Activated CD8-positive, alpha-beta memory T cell treated with anti-CD3 and anti-CD28 coated beads for 24 hours (primary cell): ENCODE data around the gene SPACA6.
"Not testable (repeated sequence)": the region's sequence is repeated elsewhere in the genome, so short reads cannot be mapped to it uniquely, and the experiment has no call there.

ENCODE experiments used
- DNase-seq: peaks from one replicate; pipeline ENCODE4 v3.0.0-alpha.2; 2020

Gene SPACA6, protein sequence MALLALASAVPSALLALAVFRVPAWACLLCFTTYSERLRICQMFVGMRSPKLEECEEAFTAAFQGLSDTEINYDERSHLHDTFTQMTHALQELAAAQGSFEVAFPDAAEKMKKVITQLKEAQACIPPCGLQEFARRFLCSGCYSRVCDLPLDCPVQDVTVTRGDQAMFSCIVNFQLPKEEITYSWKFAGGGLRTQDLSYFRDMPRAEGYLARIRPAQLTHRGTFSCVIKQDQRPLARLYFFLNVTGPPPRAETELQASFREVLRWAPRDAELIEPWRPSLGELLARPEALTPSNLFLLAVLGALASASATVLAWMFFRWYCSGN

DNA sequence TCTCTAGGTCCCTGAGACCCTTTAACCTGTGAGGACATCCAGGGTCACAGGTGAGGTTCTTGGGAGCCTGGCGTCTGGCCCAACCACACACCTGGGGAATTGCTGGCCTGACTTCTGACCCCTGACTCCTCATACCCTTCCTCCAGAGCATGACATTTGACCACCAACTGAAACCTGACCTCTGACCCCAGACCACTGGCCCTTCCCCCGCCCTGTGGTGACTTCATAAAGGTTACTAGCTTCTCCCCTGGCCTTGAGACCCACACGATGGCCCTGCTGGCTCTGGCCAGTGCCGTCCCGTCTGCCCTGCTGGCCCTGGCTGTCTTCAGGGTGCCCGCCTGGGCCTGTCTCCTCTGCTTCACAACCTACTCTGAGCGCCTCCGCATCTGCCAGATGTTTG is at the start of gene SPACA6:
Gene SPACA6 (plus strand): TSS at position 71 of the 400 bp plus-strand sequence. CDS start 197 bp downstream, at position 268.
- DNase-seq: no peak

DNA sequence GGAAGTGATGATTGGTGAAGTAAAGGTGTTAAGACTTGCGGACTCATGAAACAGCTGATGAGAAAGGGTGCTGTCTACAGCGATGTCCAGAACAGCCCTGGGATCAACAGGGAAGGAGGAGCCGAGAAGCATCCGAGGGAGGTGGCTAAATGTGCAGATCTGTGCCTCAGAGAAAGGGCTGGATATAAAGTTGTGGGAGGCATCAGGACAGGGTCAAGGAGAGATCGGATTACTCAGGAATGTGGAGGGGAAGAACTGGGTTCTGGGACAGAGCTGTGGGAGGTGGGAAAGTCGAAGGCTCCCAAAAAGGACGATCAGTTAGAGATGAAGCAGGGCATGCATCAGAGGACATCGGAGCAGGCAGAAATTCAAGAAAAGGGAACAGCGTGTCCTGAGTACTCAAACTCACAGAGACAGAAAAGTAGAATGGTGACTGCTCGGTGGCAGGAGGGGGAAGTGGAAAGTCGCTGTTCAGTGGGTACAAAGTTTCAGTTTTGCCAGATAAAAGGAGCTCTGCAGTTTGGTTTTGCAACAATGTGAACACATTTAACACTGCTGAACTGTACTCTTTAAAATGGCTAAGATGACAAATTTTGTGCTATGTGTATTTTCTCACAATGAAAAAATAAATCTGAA is 48.4 kb upstream of the SPACA6 start:
- DNase-seq: no peak

DNA sequence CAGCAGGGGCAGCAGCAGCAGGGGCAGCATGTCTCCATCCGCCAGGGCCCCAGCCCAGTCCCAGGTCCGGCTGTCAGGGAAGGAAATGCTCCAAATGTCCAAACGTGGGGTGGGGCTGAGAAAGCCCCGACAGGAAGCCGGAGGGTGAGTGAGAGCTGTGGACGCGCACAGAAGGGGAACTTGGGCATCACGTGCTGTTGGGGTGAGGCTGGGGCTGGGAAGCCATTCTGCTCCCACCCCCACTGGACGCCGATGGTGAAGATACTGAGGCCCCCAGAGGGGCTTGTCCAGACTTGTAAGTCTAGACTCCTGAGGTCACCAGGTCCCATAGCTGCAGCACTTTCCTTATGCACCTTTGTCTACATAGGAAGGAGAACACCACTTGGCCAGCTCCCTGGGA is 46.4 kb upstream of the SPACA6 start, which contains the start of gene SIGLEC14:
Gene SIGLEC14 (minus strand): TSS at position 96 of the 400 bp plus-strand sequence. CDS start 66 bp downstream, at position 30.
- not testable (repeated sequence) for DNase-seq

DNA sequence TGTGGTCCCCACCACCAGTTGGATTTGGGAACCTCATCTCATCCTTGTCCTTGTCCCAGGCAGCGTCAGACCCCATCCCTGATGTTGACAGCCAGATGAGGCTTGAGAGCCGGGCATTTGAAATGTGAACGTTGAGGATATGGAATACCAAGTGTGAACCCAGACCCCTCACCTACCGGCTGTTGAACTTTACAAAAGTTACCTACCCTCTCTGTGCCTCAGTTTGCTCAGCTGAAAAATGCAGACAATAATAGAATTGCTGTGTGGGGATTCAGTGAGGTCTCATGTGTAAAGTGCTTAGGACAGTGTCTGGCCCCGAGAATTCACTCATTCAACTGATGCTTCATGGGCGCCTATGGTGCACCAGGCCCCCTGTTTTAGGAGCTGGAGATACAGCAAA is 45.8 kb upstream of the SPACA6 start:
- no peak for DNase-seq

DNA sequence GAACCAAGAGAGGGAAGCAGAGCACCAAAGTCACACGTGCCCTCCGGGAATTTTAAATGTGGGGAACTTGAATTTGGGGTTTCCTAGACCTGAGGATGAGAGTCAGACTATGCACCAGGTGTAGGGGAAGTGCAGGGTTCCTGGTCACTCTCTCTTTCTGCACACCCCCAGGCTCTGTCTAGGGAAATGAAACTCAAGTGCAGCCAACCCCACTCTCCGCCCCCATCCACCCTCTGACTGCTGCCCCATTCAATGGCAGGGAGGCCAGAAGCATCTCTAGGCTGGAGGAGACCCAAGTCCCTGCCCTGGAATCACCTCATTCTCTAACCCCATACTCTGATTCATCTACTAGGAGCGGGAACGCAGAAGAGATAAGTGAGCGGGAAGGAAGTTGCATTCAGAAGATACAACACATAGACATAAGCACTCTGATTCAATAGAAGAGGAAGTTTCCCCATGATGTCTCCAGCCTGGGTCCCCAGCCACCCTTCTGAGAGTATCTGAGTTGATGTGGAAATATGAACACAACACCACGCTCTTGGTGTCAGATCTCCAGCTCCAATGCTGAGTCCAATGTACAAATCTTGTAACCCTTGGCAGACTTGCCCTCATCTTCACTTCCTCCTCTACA is 41.8 kb upstream of the SPACA6 start:
- DNase-seq: no peak

DNA sequence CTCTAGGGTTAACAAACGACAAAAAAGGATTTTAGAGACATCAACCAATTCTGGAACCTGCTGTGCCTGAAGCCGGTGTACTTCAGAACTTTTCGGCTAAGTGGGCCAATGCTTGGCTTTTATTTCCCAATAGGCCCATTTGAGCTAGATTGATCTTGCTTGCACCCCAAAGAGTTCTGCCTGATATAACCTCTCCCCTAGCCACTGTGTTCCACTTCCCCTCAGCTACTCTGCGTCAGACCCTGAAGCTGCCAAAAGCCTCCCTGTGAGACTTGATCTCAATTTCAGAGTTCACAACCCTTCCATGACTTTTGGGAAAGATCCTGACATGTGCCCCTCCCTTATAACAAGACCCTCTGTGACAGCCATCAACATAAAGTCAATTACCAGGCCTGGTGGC is 40.9 kb upstream of the SPACA6 start:
- DNase-seq: no peak

DNA sequence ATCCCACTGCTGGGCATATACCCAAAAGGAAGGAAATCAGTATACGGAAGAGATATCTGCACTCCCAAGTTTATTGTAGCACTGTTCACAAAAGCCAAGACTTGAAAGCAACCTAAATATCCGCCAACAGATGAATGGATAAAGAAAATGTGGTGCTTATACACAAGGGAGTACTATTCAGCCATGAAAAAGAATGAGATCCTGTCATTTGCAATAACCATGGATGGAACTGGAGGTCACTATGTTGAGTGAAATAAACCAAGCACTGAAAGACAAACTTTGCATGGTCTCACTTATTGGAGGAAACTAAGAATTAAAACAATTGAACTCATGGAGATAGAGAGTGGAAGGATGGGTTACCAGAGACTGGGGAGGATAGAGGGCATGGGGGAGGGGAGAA is 40.0 kb upstream of the SPACA6 start:
- DNase-seq: no peak

DNA sequence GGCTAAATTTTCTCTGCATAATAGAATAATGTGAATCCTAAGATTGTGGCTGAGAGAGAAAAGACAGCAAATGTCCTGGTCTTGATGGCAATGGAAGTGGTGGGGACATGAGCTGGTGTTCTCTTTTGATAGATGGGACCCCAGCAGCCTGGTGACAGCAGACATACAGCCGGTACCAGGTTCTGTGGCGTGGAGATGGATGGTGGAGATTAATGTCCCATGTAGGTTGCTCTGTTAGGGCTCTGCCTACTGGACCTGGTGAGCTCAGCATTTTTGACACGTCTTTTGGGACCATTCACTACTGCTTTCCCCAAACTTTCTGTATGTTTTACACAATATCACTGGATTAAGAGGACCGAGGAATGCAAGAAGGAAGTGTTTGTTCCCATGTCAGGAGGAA is 38.3 kb upstream of the SPACA6 start:
- no peak for DNase-seq

DNA sequence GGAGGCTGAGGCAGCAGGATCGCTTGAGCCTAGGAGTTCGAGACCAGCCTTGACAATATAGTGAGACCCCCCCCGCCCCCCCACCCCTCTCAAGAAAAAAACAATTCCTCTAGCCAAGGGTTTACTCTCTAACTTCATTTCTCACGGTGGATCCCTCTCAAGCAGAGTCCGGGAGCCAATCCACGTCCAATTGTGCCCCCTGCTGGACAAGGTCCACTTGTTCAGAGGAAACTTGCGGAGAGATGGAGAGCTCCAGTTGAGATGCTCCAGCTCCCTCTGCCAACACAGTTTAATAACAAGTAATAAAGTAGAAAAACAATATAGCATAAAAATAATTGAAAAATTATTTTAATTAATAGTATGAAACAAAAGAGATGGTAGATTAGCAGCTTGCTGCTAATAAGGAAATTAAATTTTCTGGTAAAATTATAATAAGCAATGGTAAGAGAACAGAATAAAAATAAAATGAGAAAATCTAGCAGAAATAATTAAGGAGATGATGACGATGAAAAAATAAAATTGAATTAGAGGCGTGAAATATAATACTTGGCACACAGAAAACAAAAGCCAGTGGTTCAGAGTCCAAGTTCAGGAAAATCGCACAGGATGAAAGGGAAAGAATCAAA is 32.0 kb upstream of the SPACA6 start:
- peak; percentile 77 for DNase-seq

DNA sequence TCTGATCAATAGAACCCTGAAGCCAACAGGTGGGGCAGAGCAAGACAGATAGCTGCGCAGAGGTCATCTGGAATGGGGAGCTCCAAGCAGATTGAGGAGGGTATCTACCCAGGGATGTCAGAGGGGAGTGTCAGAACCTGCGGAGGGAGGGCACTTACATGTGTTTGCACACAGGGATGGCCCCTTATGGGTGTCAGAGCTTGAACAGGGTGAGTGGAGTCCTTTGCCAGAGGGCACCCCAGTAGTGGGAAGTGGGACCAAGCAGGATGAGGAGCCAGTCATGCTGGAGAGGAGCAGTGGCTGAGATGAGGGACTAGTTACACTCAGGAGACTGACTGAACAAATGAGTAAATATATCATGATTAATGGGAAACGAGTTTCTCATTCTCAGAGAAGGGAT is 29.5 kb upstream of the SPACA6 start:
- no peak for DNase-seq

DNA sequence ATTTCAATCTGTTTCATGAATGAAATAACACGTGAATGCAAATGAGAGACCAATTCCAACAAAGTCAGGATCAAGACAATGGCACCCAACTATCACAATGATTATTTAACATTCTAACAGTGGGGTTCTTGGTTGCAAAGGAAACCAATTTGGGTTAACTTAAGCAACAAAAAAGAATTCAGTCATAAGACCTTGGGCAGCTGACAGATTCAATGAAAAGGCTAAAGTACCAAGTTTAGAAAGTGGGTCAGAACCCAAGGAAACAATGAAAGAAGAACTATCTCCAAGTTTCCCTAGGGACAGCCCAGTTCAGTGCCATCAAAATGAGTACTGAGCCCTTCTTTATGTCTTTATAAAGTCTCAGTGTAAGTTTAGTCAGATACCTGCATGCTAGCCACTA is 29.0 kb upstream of the SPACA6 start:
- no peak for DNase-seq

DNA sequence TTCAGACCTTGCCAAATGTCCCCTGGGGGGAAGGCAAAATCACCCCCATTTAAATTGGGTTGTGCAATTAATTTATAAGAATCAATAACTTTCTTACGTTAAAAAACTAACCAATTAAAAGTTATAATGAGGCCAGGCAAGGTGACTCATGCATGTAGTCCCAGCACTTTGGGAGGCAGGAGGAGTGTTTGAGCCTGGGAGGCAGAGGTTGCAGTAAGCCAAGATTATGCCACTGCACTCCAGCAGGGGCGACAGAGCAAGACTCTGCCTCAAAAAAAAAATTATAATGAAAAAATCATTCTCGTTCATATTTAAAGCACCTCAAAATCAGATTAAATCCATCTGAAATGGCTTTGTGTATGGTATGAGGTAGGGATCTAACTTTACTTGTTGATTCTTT is 28.1 kb upstream of the SPACA6 start:
- no peak for DNase-seq

DNA sequence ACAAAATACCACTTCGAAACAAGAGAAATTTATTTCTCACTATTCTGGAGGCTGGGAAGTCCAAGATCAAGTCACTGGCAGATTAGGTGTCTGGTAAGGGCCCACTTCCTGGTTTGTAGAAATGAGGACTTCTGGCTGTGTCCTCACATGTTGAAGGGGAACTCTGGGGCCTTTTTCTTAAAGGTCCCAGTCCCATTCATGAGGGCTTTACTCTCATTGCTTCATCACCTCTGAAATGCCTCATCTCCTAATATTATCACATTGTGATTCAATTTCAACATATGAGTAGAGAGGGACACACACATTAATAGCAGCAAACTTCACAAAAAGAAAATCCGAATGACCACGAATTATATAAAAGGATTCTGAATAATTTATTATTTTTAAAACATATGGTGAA is 24.9 kb upstream of the SPACA6 start:
- no peak for DNase-seq

DNA sequence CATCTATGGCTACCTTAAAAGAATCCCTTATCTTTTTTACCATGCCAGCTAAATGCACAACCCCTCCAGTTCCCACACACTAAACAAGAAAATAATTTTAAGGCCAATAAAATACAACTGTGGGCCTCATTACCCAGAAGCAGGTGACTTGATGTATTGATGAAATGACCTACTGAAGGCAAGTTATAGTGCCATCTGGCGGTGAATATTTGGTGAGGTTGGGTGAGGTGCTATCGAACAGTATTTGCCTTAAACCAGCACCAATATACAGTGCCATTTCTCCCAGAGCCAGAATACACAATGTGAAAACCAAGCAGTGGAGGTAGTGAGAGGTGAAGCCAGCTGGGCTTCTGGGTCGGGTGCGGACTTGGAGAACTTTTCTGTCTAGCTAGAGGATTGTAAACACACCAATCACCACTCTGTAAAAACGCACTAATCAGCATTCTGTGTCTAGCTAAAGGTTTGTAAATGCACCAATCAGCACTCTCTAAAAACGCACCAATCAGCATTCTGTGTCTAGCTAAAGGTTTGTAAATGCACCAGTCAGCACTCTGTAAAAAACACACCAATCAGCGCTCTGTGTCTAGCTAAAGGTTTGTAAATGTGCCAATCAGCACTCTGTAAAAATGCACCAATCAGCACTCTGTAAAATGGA is 17.1 kb upstream of the SPACA6 start:
- DNase-seq: not testable (repeated sequence)

DNA sequence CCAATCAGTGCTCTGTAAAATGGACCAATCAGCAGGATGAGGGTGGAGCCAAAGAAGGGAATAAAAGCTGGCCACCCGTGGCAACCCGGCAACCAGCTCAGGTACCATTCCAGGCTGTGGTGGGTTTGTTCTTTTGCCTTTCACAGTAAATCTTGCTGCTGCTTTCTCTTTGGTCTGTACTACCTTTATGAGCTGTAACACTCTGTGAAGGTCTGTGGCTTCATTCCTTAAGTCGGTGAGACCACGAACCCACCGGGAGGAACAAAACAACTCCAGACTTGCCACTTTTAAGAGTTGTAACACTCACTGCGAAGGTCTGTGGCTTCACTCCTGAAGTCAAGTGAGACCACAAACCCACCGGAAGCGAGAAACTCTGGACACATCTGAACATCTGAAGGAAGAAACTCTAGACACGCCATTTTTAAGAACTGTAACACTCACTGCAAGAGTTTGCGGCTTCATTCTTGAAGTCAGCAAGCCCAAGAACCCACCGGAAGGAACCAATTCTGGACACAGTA is 16.5 kb upstream of the SPACA6 start:
- no peak for DNase-seq

DNA sequence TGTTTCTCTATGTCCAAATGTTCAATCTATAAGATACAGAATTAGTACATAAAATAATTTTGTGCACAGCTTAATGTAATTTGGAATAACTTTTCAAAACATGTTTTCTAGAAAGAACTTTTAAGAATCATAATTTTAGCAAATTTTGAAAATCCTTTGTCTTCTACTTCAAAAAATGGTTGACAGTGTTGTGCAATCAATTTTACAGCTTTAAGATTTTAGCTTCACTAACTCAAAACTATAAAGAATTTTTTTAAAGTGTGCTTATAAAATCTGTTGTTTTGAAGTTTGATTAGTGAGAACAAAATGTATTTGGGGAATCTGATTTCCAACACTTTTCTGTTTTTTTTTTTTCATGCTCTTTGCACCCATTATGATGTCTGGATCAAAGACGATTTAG is 12.7 kb upstream of the SPACA6 start:
- DNase-seq: no peak

DNA sequence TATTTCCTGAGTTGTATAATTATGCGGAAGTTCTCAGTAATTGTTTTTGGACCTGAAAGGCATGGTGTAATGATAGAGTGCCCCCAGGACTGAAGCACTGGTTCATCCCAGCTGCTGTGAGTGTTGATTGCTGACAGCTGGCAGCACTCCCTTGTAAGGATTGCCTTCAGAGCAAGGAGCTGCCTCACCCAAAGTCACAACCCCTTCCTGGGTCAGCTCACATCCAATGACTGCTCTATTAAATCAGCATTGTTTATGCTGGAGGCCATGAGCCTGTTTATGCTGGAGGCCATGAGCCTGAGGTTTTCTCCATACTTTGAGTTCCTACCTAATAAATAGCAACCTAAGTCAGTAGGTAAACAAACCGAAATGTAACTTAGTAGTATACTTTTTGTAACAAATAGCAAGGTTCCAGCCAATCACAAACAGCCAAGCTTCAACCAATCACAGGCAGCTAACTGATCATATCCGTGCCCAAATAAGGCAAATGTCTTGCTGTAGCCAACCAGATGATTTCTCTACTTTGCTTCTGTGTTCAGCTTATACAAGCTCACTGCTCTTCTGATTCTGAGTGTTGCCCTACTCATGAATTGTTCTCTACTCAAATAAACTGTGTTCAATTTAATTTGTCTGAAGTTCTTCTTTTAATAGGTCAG is 11.7 kb upstream of the SPACA6 start:
- DNase-seq: no peak

DNA sequence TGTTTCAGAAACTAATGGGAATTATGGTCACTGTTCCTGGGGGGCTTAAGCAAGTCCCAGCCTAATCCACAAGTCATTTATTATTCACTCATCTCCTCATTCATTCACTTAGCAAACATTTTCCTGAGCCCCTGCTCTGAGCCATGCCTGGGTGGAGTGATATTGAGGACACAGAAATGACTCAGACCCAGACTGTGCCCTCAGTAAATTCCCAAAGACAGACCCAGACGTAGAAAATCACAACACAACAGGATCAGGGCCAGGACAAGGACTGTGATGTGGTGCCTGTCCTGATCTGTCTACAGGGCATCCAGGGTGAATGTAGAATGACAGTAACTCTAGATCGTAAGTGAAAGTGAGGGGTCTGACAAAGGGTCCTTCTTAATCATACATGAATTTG is 7.0 kb upstream of the SPACA6 start:
- no peak for DNase-seq

DNA sequence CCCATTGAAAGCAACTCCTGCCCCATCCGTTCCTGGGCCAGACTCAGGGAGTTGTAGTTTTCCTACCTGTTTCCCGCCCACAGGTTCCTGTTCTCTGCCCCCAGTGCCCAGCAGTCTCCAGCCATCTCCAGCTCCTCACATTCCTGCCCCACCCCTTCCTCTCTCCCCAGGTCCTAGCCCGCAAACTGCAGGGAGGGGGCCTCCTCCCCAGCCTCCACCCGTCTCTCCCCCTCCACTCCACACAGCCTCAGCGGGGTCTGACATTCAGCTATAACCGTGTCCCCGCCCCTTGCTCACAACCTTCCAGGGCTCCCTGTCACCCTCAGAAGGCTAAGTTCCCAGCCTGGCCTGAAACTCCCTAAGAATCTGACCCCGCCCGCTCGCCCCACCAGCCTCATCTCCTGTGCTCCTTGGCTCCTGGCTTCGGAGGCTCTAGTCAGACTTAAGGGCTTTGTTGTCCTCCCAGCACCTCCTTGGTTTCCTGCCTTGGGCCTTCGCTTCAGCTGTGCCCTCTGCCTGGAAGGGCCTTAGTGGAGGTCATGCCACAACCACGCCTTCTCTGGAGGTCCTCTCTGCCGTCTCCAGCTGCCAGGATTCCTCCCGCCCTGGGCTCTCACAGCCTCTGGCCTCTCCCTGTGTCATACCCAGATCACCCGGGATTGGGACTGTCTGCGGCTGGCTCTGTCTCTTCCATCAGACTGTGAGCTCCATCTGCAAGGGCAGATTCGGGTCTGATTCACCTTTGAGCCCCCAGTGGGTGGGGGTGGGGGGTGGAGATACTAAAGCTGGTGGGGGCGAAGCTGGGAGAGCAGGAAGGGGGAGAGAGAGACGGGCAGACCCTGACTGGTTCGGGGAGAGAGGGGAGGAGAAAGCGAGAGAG is 5.1 kb upstream of the SPACA6 start:
- no peak for DNase-seq

DNA sequence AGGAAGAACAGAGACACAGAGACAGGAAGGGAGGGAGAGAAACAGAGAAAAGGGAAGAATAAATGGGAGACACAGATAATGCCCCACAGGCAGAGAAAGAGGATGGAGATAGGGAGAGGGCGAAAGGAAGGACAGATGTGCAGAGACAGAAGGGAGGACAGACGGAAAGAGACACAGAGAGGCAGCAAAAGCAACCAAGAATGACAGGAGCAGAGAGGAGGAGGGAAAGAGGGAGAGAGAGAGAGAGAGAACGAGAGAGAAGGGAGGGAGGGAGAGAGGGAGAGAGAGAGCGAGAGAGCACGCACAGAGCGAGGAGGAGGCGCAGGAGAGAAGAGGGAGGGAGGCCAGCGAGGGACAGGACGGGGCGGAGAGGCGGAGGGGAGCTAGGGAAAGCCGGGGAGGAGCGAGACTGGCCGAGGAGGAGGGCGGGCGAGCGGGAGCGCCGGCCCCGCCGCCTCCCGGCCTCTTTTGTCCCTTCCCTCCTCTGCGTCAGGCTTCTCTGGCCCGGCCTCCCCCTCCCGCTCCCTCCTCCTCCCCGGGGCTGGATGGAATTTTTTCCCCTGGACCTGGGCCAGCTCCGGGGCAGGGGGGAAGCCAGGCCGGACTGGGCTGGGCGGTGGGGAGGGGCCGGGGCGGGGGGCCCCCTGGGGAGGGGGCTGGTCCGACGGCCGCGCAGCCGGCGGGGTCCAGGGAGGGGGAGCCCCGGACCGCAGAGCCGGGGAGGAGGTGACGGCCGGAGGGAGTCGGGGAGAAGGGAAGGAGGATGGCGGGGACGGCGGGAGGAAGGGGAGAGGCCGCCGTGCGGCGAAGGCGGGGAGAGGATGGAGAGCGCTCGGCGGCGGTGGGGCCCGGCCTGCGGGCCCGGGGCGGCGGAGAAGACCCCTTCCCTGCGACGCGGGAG is 4.2 kb upstream of the SPACA6 start:
- DNase-seq: no peak
